Glutamatergic neuron (in vitro differentiated cells): ENCODE data around the gene DLK2. TPM values are rescaled to one million over a fixed set of nuclear protein-coding genes. Genes with fewer than 3 reads are reported as not detected.

Experiments
- DNase-seq: peaks from one replicate; pipeline ENCODE4 v3.0.0; 2022
- H3K27ac Mint-ChIP-seq: one replicate; pipeline ENCODE4 v1.8.0; 2020; ENCODE audit warnings: mild to moderate bottlenecking, mixed read lengths, inconsistent platforms; ENCODE audit not compliant: unreplicated experiment
- H3K27me3 Mint-ChIP-seq: one replicate; pipeline ENCODE4 v1.8.0; 2020; ENCODE audit warnings: mild to moderate bottlenecking, moderate library complexity, mixed read lengths, inconsistent platforms; ENCODE audit not compliant: unreplicated experiment
- H3K36me3 Mint-ChIP-seq: one replicate; pipeline ENCODE4 v1.8.0; 2020; ENCODE audit warnings: mild to moderate bottlenecking, mixed read lengths, inconsistent platforms; ENCODE audit not compliant: unreplicated experiment
- H3K4me1 Mint-ChIP-seq: one replicate; pipeline ENCODE4 v1.8.0; 2020; ENCODE audit warnings: mild to moderate bottlenecking, low read depth, mixed read lengths, inconsistent platforms; ENCODE audit not compliant: unreplicated experiment
- H3K4me3 Mint-ChIP-seq: one replicate; pipeline ENCODE4 v1.8.0; 2020; ENCODE audit warnings: mild to moderate bottlenecking, mixed read lengths, inconsistent platforms; ENCODE audit not compliant: unreplicated experiment
- H3K9me3 Mint-ChIP-seq: one replicate; pipeline ENCODE4 v1.8.0; 2020; ENCODE audit warnings: mild to moderate bottlenecking, moderate library complexity, mixed read lengths, inconsistent platforms; ENCODE audit not compliant: unreplicated experiment
- CTCF ChIP-seq: fragments of 200-600 bp; sonication (generic); IDR thresholded peaks from one replicate; pipeline ENCODE4 v1.5.0; 2021; ENCODE audit not compliant: partially characterized antibody, unreplicated experiment
- total RNA-seq: library from RNA; stranded (reverse); fragmentation: NEBNext Ultra II Directional; extraction: Animal tissue kit (Norgen Biotek cat#: 25700); gene quantifications from one replicate; pipeline ENCODE4 v1.2.1, GENCODE V29; 2021; ENCODE audit not compliant: unreplicated experiment

Gene DLK2
- total RNA-seq, 1 donor from 2014 or later: 2.2 TPM

- peaks cover 13% of the 10 kb centered on the region for H3K9me3 Mint-ChIP-seq
- TF ChIP-seq CTCF: no peak
- peaks cover 9% of the 10 kb centered on the region for H3K36me3 Mint-ChIP-seq
- H3K4me1 Mint-ChIP-seq: peaks cover 7% of the 10 kb centered on the region
- peaks cover 18% of the 10 kb centered on the region for H3K27me3 Mint-ChIP-seq
- DNase-seq: no peak
- H3K27ac Mint-ChIP-seq: peak overlapping the region; percentile 25
- H3K4me3 Mint-ChIP-seq: no peak overlapping the region
Observed at GRCh38 chr6:43451939-43452338, 3.4 kb downstream of the DLK2 start.

DNA sequence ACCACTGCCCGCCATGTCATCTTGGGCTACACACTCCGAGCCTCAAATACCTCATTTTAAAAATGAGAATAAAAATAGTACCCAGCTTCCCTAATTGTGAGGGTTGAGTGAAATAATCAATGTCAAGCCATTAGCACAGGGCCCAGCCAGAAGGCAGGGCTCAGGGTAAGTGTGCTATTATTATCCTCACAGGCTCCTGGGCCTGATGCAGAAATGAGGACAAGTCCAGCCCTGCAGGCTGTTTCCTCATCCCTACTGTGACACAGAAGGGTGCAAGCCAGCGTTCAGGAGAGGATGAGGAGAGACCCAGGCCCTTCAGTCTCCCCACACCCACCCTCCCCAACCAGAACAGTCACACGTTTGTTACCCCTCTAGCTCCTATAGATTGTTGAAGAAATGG is 4.0 kb downstream of the DLK2 start:
- no peak for TF ChIP-seq CTCF
- peaks cover 10% of the 10 kb centered on the region for H3K9me3 Mint-ChIP-seq
- DNase-seq: no peak
- H3K36me3 Mint-ChIP-seq: peaks cover 9% of the 10 kb centered on the region
- H3K27me3 Mint-ChIP-seq: peaks cover 14% of the 10 kb centered on the region
- no peak overlapping the region for H3K27ac Mint-ChIP-seq
- peaks cover 5% of the 10 kb centered on the region for H3K4me1 Mint-ChIP-seq
- H3K4me3 Mint-ChIP-seq: no peak overlapping the region

- peaks cover 9% of the 10 kb centered on the region for H3K36me3 Mint-ChIP-seq
- no peak for TF ChIP-seq CTCF
- no peak overlapping the region for H3K27ac Mint-ChIP-seq
- H3K4me3 Mint-ChIP-seq: no peak overlapping the region
- H3K9me3 Mint-ChIP-seq: peaks cover 9% of the 10 kb centered on the region
- H3K27me3 Mint-ChIP-seq: peaks cover 12% of the 10 kb centered on the region
- DNase-seq: no peak
- H3K4me1 Mint-ChIP-seq: peaks cover 5% of the 10 kb centered on the region
Observed at GRCh38 chr6:43450699-43451131, 4.6 kb downstream of the DLK2 start.

- H3K4me1 Mint-ChIP-seq: peaks cover 4% of the 10 kb centered on the region
- peaks cover 7% of the 10 kb centered on the region for H3K27me3 Mint-ChIP-seq
- no peak overlapping the region for H3K27ac Mint-ChIP-seq
- TF ChIP-seq CTCF: no peak
- H3K36me3 Mint-ChIP-seq: peaks cover 7% of the 10 kb centered on the region
- H3K4me3 Mint-ChIP-seq: no peak overlapping the region
- DNase-seq: no peak
- H3K9me3 Mint-ChIP-seq: peaks cover 7% of the 10 kb centered on the region
Observed at GRCh38 chr6:43448916-43449315, 6.4 kb downstream of the DLK2 start.

DNA sequence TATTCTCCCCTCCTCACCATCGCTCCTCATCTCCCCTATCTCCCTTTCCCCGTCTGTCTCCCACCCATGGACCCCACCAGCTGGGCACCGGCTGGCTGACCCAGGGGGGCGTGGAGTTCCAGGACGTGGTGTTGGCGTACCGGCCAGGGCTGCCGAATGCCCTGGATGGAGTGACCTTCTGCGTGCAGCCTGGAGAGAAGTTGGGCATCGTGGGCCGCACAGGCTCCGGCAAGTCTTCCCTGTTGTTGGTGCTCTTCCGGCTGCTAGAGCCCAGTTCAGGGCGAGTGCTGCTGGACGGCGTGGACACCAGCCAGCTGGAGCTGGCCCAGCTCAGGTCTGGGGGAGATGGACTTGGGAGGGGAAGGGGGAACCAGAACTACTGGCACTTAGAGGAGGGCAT is 7.7 kb downstream of the DLK2 start:
- peaks cover 4% of the 10 kb centered on the region for H3K9me3 Mint-ChIP-seq
- no peak for DNase-seq
- TF ChIP-seq CTCF: no peak
- H3K4me1 Mint-ChIP-seq: peaks cover 5% of the 10 kb centered on the region
- H3K27me3 Mint-ChIP-seq: no peaks in the 10 kb centered on the region
- no peak overlapping the region for H3K4me3 Mint-ChIP-seq
- peaks cover 4% of the 10 kb centered on the region for H3K36me3 Mint-ChIP-seq
- no peak overlapping the region for H3K27ac Mint-ChIP-seq
